Smooth muscle cell (in vitro differentiated cells): ENCODE data around the gene PRUNE1. TPM values are rescaled to one million over a fixed set of nuclear protein-coding genes. Genes with fewer than 3 reads are reported as not detected.
A peak's percentile ranks its signal among the peaks of the same experiment; 100 is the strongest.

Experiments used
- DNase-seq: peaks from one replicate; lab custom pipeline; 2025; ENCODE audit not compliant: unreplicated experiment; lab: John Stamatoyannopoulos, UW
- H2AFZ ChIP-seq: fragments of 200-600 bp; sonication (generic); 2 replicates; pipeline ENCODE4 v1.6.0; 2016; ENCODE audit warnings: antibody characterized with exemption, low read depth, mild to moderate bottlenecking
- H3F3A ChIP-seq: fragments of 200-600 bp; sonication (generic); 2 replicates; pipeline ENCODE4 v1.6.0; 2017; ENCODE audit warnings: antibody characterized with exemption, low read depth
- H3K27ac ChIP-seq: fragments of 200-600 bp; sonication (generic); 2 replicates; pipeline ENCODE4 v1.5.1; 2016; ENCODE audit warnings: low read depth, mild to moderate bottlenecking
- H3K27me3 ChIP-seq: fragments of 200-600 bp; sonication (generic); 2 replicates; pipeline ENCODE4 v1.6.1; 2016; ENCODE audit warnings: low read depth, mild to moderate bottlenecking
- H3K36me3 ChIP-seq: fragments of 200-600 bp; sonication (generic); 2 replicates; pipeline ENCODE4 v1.5.1; 2016; ENCODE audit warnings: low read depth
- H3K4me1 ChIP-seq: fragments of 200-600 bp; sonication (generic); 2 replicates; pipeline ENCODE4 v1.5.1; 2016; ENCODE audit warnings: low read depth
- H3K4me2 ChIP-seq: fragments of 200-600 bp; sonication (generic); 2 replicates; pipeline ENCODE4 v1.6.0; 2016; ENCODE audit warnings: mild to moderate bottlenecking
- H3K4me3 ChIP-seq: fragments of 200-600 bp; sonication (generic); 2 replicates; pipeline ENCODE4 v1.5.1; 2016; ENCODE audit warnings: mild to moderate bottlenecking
- H3K79me2 ChIP-seq: fragments of 200-600 bp; sonication (generic); 2 replicates; pipeline ENCODE4 v1.6.0; 2016; ENCODE audit warnings: low read depth, mild to moderate bottlenecking
- H3K9ac ChIP-seq: fragments of 200-600 bp; sonication (generic); 2 replicates; pipeline ENCODE4 v1.6.0; 2016; ENCODE audit warnings: low read depth
- H3K9me3 ChIP-seq: fragments of 200-600 bp; sonication (generic); replicated peaks from 2 replicates; pipeline ENCODE4 v1.5.1; 2016; ENCODE audit warnings: low read depth
- H4K20me1 ChIP-seq: fragments of 200-600 bp; sonication (generic); 2 replicates; pipeline ENCODE4 v1.6.0; 2016; ENCODE audit warnings: low read depth
- WGBS: methylation state at CpG from one replicate; pipeline ENCODE4 v1.1.7; 2016; ENCODE audit warnings: low lambda C conversion rate; 5-methylcytosine and 5-hydroxymethylcytosine counted together
- polyA plus RNA-seq: library from polyadenylated mRNA; unstranded; fragments of >200 nt; fragmentation: Nextera tagmentation; extraction: Ambion mirVana; gene quantifications from 2 replicates; pipeline ENCODE4 v1.2.1, GENCODE V29; 2016
- total RNA-seq: library from RNA; depleted of rRNA; stranded (reverse); fragments of >200 nt; gene quantifications from 2 replicates; pipeline ENCODE4 v1.2.3, GENCODE V29; 2014
- TF ChIP-seq, protein P1 (sequence below): fragments of 200-600 bp; sonication (generic); IDR thresholded peaks from 2 replicates; pipeline ENCODE4 v1.5.1; 2017; ENCODE audit warnings: borderline replicate concordance, mild to moderate bottlenecking, antibody characterized with exemption; ENCODE audit not compliant: insufficient read depth, poor library complexity, severe bottlenecking

The PRUNE1 gene
- total and polyA plus RNA-seq, 2 experiments from 2014 or later = 15.2 to 19.5 TPM

DNA sequence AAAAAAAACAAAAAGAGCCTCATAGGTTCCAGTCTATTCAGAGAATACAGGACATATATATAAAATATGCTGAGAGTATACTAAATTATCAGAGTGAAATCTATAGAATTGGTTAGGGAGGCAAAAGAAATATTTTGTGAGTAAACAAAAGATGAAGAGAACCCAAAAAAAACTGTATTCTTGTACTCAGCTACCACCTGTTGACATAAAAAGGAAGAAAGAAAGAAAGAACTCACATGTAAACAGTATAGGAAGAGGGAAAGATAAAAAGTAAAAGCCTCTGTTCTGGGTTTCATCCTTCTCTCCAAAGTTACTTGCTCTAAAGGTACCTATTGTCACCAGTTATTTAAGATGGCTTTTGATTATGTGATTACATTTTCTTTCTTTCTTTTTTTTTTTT lies 18.2 kb downstream of the PRUNE1 start:
- H3K4me2 ChIP-seq = no peak overlapping the region
- no peaks in the 10 kb centered on the region for H3K27me3 ChIP-seq
- H2AFZ ChIP-seq = no peak overlapping the region
- H4K20me1 ChIP-seq = no peaks in the 10 kb centered on the region
- H3K4me1 ChIP-seq = no peaks in the 10 kb centered on the region
- TF ChIP-seq, protein P1, sequence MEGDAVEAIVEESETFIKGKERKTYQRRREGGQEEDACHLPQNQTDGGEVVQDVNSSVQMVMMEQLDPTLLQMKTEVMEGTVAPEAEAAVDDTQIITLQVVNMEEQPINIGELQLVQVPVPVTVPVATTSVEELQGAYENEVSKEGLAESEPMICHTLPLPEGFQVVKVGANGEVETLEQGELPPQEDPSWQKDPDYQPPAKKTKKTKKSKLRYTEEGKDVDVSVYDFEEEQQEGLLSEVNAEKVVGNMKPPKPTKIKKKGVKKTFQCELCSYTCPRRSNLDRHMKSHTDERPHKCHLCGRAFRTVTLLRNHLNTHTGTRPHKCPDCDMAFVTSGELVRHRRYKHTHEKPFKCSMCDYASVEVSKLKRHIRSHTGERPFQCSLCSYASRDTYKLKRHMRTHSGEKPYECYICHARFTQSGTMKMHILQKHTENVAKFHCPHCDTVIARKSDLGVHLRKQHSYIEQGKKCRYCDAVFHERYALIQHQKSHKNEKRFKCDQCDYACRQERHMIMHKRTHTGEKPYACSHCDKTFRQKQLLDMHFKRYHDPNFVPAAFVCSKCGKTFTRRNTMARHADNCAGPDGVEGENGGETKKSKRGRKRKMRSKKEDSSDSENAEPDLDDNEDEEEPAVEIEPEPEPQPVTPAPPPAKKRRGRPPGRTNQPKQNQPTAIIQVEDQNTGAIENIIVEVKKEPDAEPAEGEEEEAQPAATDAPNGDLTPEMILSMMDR = no peak
- no peaks in the 10 kb centered on the region for H3K9me3 ChIP-seq
- no peak overlapping the region for H3K4me3 ChIP-seq
- H3K36me3 ChIP-seq = no peaks in the 10 kb centered on the region
- H3F3A ChIP-seq = no peaks in the 10 kb centered on the region
- H3K27ac ChIP-seq = no peak overlapping the region
- H3K9ac ChIP-seq = no peak overlapping the region
- H3K79me2 ChIP-seq = no peaks in the 10 kb centered on the region
- no peak for DNase-seq

GRCh38 chr1:151032164-151032563 lies 23.9 kb downstream of the PRUNE1 start:
- Histone ChIP-seq H3K4me1 (no peaks in the 10 kb centered on the region), H3K36me3 (peaks cover 5% of the 10 kb centered on the region), H3K27ac (no peak overlapping the region), H4K20me1 (no peaks in the 10 kb centered on the region), H2AFZ (no peak overlapping the region), H3K9me3 (no peaks in the 10 kb centered on the region), H3K4me2 (no peak overlapping the region), H3F3A (no peaks in the 10 kb centered on the region), H3K27me3 (no peaks in the 10 kb centered on the region), H3K4me3 (no peak overlapping the region), H3K9ac (no peak overlapping the region), H3K79me2 (no peaks in the 10 kb centered on the region)
- DNase-seq = no peak
- WGBS = 99% methylated on average over 8 of the region's 8 CpGs
- TF ChIP-seq, protein P1 = no peak

DNA sequence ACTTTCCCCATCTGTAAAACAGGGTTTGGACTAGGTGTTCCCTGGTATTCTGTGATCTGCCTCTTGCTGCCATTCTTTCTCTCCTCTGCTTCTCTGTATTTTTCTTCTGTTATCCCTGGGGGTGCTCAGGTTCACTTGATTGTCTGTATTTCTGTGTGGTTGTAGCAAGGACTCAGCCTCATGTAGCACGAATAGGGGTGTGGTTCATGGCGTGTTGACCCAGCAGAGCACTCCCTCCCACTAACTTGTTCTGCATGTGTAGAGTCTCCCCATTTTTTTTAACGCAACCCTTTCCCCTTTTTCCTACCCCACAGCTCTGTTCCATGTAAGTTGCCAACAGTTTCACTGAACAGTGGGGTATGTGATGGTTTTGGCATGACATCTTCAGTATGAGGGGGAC lies 26.9 kb downstream of the PRUNE1 start:
- Histone ChIP-seq H3K4me1 (no peaks in the 10 kb centered on the region), H3K9ac (no peak overlapping the region), H3K27me3 (no peaks in the 10 kb centered on the region), H2AFZ (no peak overlapping the region), H3F3A (no peaks in the 10 kb centered on the region), H3K27ac (no peak overlapping the region), H3K9me3 (no peaks in the 10 kb centered on the region), H3K79me2 (no peaks in the 10 kb centered on the region), H3K36me3 (peaks cover 5% of the 10 kb centered on the region), H4K20me1 (no peaks in the 10 kb centered on the region), H3K4me3 (no peak overlapping the region), H3K4me2 (no peak overlapping the region)
- TF ChIP-seq, protein P1 = no peak
- DNase-seq = no peak
- WGBS = 89% methylated on average over 3 of the region's 3 CpGs

- DNase-seq = no peak
- Histone ChIP-seq H3K9me3 (no peaks in the 10 kb centered on the region), H3K27ac (peak within 1 kb of the TSS; percentile 10), H3K27me3 (no peaks in the 10 kb centered on the region), H3K9ac (no peak within 1 kb of the TSS), H3K4me3 (no peak within 1 kb of the TSS), H3K4me2 (no peak within 1 kb of the TSS), H4K20me1 (no peaks in the 10 kb centered on the region), H3K4me1 (no peaks in the 10 kb centered on the region), H2AFZ (no peak within 1 kb of the TSS), H3F3A (no peaks in the 10 kb centered on the region), H3K36me3 (peaks cover 5% of the 10 kb centered on the region), H3K79me2 (no peaks in the 10 kb centered on the region)
- 44% methylated on average over 2 of the region's 2 CpGs for WGBS
- TF ChIP-seq, protein P1 = no peak
These were observed 28.1 kb downstream of the PRUNE1 start, which contains the start of gene BNIPL for GRCh38 chr1:151036356-151036755. BNIPL (plus strand) TSS chr1:151036586; CDS start chr1:151036726, 140 bp downstream.
